K562 (cell line): ENCODE data around the gene GTF2A1L. TPM values are rescaled to one million over a fixed set of nuclear protein-coding genes. Genes with fewer than 3 reads are reported as not detected.

ENCODE experiments used
- ATAC-seq: fragments of 200-7000 bp; cut with Tn5 transposase; 3 replicates; pipeline ENCODE4 v1.9.1; 2020; ENCODE audit warnings: moderate library complexity
- BruUV-seq: library from RNA; stranded (reverse); fragments of 400-500 nt; replicated peaks from 2 replicates; lab custom pipeline; 2021; lab: Mats Ljungman, UMichigan
- CTCF ChIA-PET: fragments of 300-600 bp; formaldehyde crosslinking; extraction: SDS; loops from one replicate; lab custom pipeline; 2021; ENCODE audit warnings: low intra/inter-chr PET ratio; lab: Yijun Ruan, JAX
- POLR2A ChIA-PET: fragments of 300-600, 350-650 bp; sonication (Branson Sonifier 250); formaldehyde crosslinking; extraction: SDS; loops from one replicate; lab custom pipeline; 2021; ENCODE audit warnings: antibody characterized with exemption, inconsistent platforms; lab: Yijun Ruan, JAX
- DNase-seq, 4 experiments: peaks; one replicate each; pipeline versions ENCODE4 v3.0.0 to v3.0.0-alpha.2; 2011 to 2018; ENCODE audit warnings: low spot score in 3 of 4, mixed read lengths in 3 of 4; ENCODE audit errors: extremely low read depth in 1 of 4
- FAIRE-seq: peaks from 2 replicates; lab custom pipeline; 2011; peaks lifted over from hg19 to GRCh38; lab: Jason Lieb, UNC
- H2AFZ ChIP-seq: 2 replicates; pipeline ENCODE4 v1.6.0; 2011; ENCODE audit warnings: low read depth, low read length, control low read depth, inconsistent platforms
- H3K27ac ChIP-seq: fragments of 200-600 bp; 3 replicates; pipeline ENCODE4 v1.8.0; 2011; ENCODE audit warnings: low read depth, mild to moderate bottlenecking, control low read depth, inconsistent platforms, low read length, moderate library complexity, mixed read lengths; ENCODE audit errors: extremely low read depth
- H3K27me3 ChIP-seq, 2 experiments: fragments of 300-600 bp in 1 of 2; 2 replicates in 1 of 2; 3 replicates in 1 of 2; pipeline versions ENCODE4 v1.6.0 to v1.8.0; 2011; ENCODE audit warnings: inconsistent platforms in 2 of 2, low read length in 2 of 2, mild to moderate bottlenecking in 1 of 2, mixed read lengths in 1 of 2, moderate library complexity in 1 of 2; ENCODE audit not compliant: control insufficient read depth in 2 of 2, insufficient read depth in 2 of 2
- H3K36me3 ChIP-seq: fragments of 300-600 bp; 3 replicates; pipeline ENCODE4 v1.8.0; 2011; ENCODE audit warnings: mild to moderate bottlenecking, low read length, inconsistent platforms; ENCODE audit not compliant: control insufficient read depth, insufficient read depth
- H3K4me1 ChIP-seq, 2 experiments: fragments of 200-600 bp in 1 of 2; replicated peaks in 1 of 2; 2 replicates in 1 of 2; 3 replicates in 1 of 2; pipeline versions ENCODE4 v1.5.1 to v1.8.0; 2011; ENCODE audit warnings: inconsistent platforms in 2 of 2, low read length in 2 of 2, mild to moderate bottlenecking in 1 of 2, mixed read lengths in 1 of 2, moderate library complexity in 1 of 2; ENCODE audit not compliant: control insufficient read depth in 2 of 2, insufficient read depth in 2 of 2
- H3K4me2 ChIP-seq: 2 replicates; pipeline ENCODE4 v1.6.1; 2011; ENCODE audit warnings: low read length, control low read depth, inconsistent platforms, mixed read lengths; ENCODE audit not compliant: insufficient read depth
- H3K4me3 ChIP-seq: fragments of 200-600 bp; sonication (generic), shearing (Covaris generic); 2 replicates; pipeline ENCODE4 v1.5.1; 2016; ENCODE audit warnings: control low read depth, inconsistent platforms
- H3K79me2 ChIP-seq: fragments of 200-600 bp; 3 replicates; pipeline ENCODE4 v1.8.0; 2011; ENCODE audit warnings: low read length, inconsistent platforms; ENCODE audit not compliant: control insufficient read depth, insufficient read depth
- H3K9ac ChIP-seq, 2 experiments: 2 replicates each; pipeline versions ENCODE4 v1.6.0 to v1.6.1; 2011; ENCODE audit warnings: low read depth in 2 of 2, low read length in 2 of 2, control low read depth in 1 of 2, inconsistent platforms in 1 of 2, mild to moderate bottlenecking in 1 of 2, mixed read lengths in 1 of 2; ENCODE audit not compliant: insufficient read depth in 1 of 2
- H3K9me1 ChIP-seq: one replicate; pipeline ENCODE4 v1.6.0; 2011; ENCODE audit warnings: inconsistent platforms, mild to moderate bottlenecking, low read length, moderate library complexity; ENCODE audit not compliant: control insufficient read depth, insufficient read depth
- H3K9me3 ChIP-seq: replicated peaks from 2 replicates; pipeline ENCODE4 v1.5.1; 2011; ENCODE audit warnings: low read depth, low read length, inconsistent platforms; ENCODE audit not compliant: control insufficient read depth, insufficient read depth
- H4K20me1 ChIP-seq: replicated peaks from 2 replicates; pipeline ENCODE4 v1.6.1; 2011; ENCODE audit warnings: low read length, inconsistent platforms, mixed read lengths; ENCODE audit not compliant: control insufficient read depth, insufficient read depth
- ARHGAP35 ChIP-seq: fragments of 450-650 bp; IDR thresholded peaks from 2 replicates; pipeline ENCODE4 v1.6.1; 2018; ENCODE audit not compliant: partially characterized antibody
- MED1 ChIP-seq: sonication (generic); formaldehyde crosslinking; IDR thresholded peaks from 2 replicates; pipeline ENCODE4 v1.8.1; 2023; ENCODE audit warnings: missing genetic modification reagents, borderline replicate concordance
- NCOR1 ChIP-seq: fragments of 450-650 bp; IDR thresholded peaks from 2 replicates; pipeline ENCODE4 v1.6.1; 2016; ENCODE audit warnings: mild to moderate bottlenecking, moderate library complexity
- PREB ChIP-seq: sonication (generic); formaldehyde crosslinking; IDR thresholded peaks from 2 replicates; pipeline ENCODE4 v1.8.1; 2023; ENCODE audit warnings: mild to moderate bottlenecking, missing genetic modification reagents
- RB1 ChIP-seq: fragments of 450-650 bp; IDR thresholded peaks from 2 replicates; pipeline ENCODE4 v1.6.1; 2017; ENCODE audit warnings: low read depth, mild to moderate bottlenecking
- RREB1 ChIP-seq: fragments of 250-450 bp; sonication (Bioruptor Pico); IDR thresholded peaks from 2 replicates; pipeline ENCODE4 v1.4.0; 2020
- SMAD2 ChIP-seq: fragments of 150-350 bp; IDR thresholded peaks from 2 replicates; pipeline ENCODE4 v1.6.1; 2014; ENCODE audit warnings: low read depth, mild to moderate bottlenecking, low read length
- SRSF1 ChIP-seq: fragments of 200-400 bp; formaldehyde crosslinking; IDR thresholded peaks from 2 replicates; pipeline ENCODE4 v1.6.1; 2017; ENCODE audit warnings: mild to moderate bottlenecking, low read depth, low read length, moderate library complexity
- TBP ChIP-seq: optimal IDR thresholded peaks from 2 replicates; pipeline ENCODE3; 2011; ENCODE audit warnings: low read depth, low read length, improper control_type of control experiment
- TFAM ChIP-seq: fragments of 250-450 bp; sonication (Bioruptor Pico); conservative IDR thresholded peaks from 2 replicates; pipeline ENCODE4 v1.5.0; 2021; ENCODE audit warnings: mild to moderate bottlenecking, moderate library complexity
- XRCC5 ChIP-seq: fragments of 200-400 bp; formaldehyde crosslinking; IDR thresholded peaks from 2 replicates; pipeline ENCODE4 v1.6.1; 2017; ENCODE audit warnings: low read depth, mild to moderate bottlenecking, low read length
- ZC3H11A ChIP-seq: IDR thresholded peaks from 2 replicates; pipeline ENCODE4 v1.6.1; 2012; ENCODE audit warnings: low read depth, low read length, improper control_type of control experiment
- ZNF41 ChIP-seq: fragments of 250-450 bp; sonication (Bioruptor Pico); conservative IDR thresholded peaks from 2 replicates; pipeline ENCODE4 v1.4.0; 2020; ENCODE audit warnings: mild to moderate bottlenecking
- ZNF584 ChIP-seq: fragments of 200-800 bp; sonication (Bioruptor generic); IDR thresholded peaks from 2 replicates; pipeline ENCODE4 v1.6.1; 2016; ENCODE audit warnings: low read depth, mild to moderate bottlenecking, missing genetic modification characterization, missing compliant biosample characterization
- in situ Hi-C: fragments of 300-500 bp; cut with MboI; formaldehyde crosslinking; loops from 4 replicates; pipeline ENCODE4 v1.15.0; 2018; ENCODE audit warnings: inconsistent platforms, mixed read lengths
- intact Hi-C: fragments of 100-400 bp; cut with micrococcal nuclease; formaldehyde crosslinking; loops from 2 replicates; pipeline ENCODE4 v1.14.2; 2022
- polyA plus RNA-seq, 8 experiments: library from polyadenylated mRNA; depleted of rRNA in 4 of 8; stranded (reverse) in 5 of 8; unstranded in 3 of 8; fragments of >200 nt; fragmentation: Nextera tagmentation in 2 of 8; fragmentation: Illumina TruSeq in 1 of 8; extraction: Ambion mirVana in 2 of 8; extraction: Trizol in 1 of 8; gene quantifications; 2 replicates each; pipeline versions ENCODE4 v1.2.1 to v1.2.3, GENCODE V29; 2011 to 2014; ENCODE audit warnings: inconsistent platforms in 1 of 8, missing spikeins in 1 of 8
- total RNA-seq, 7 experiments: library from RNA; depleted of rRNA in 6 of 7; stranded (reverse); fragments of >200 nt in 6 of 7; fragmentation: Illumina TruSeq in 2 of 7; extraction: Trizol in 2 of 7; gene quantifications; 2 replicates each; pipeline versions ENCODE4 v1.2.1 to v1.2.3, GENCODE V29; 2011 to 2021; ENCODE audit warnings: low replicate concordance in 1 of 7
- TF ChIP-seq, protein P1 (sequence below): sonication (generic); formaldehyde crosslinking; IDR thresholded peaks from 2 replicates; pipeline ENCODE4 v1.8.0; 2022; ENCODE audit warnings: mild to moderate bottlenecking, missing genetic modification reagents

GTF2A1L gene
- total and polyA plus RNA-seq, 9 of the 15 experiments (the other 6 are each of a cell fraction or from before 2014, with no cell fraction given), result 0.05 to 0.35 (median 0.12) TPM; not detected in 5

- Histone ChIP-seq H3K9ac (no peak overlapping the region), H3K27me3 (no peaks in the 10 kb centered on the region), H3K4me1 (peaks cover 0 to 3% of the 10 kb centered on the region in 2 experiments; a peak in 1 of 5 replicates), H4K20me1 (no peaks in the 10 kb centered on the region), H3K79me2 (no peaks in the 10 kb centered on the region), H3K9me3 (no peaks in the 10 kb centered on the region), H3K4me2 (no peak overlapping the region), H3K9me1 (no peaks in the 10 kb centered on the region), H2AFZ (no peak overlapping the region), H3K4me3 (no peak overlapping the region), H3K27ac (no peak overlapping the region), H3K36me3 (no peaks in the 10 kb centered on the region)
- no peak for ATAC-seq
- ChIA-PET POLR2A (interaction anchor here (0.7 to 1.6 kb wide), 2 partner anchors 9 to 25 kb away, joined by 3 read pairs; no protein-coding TSS in a partner anchor), CTCF (no interaction called here)
- in situ Hi-C loops (no loop called here), intact Hi-C loops (no loop called here)
- DNase-seq, result no peak
- FAIRE-seq, result no peak
- BruUV-seq, result no TSS peak
- TF ChIP-seq TFAM (CRISPR knock-in tag), result no peak
- TF ChIP-seq, protein P1, sequence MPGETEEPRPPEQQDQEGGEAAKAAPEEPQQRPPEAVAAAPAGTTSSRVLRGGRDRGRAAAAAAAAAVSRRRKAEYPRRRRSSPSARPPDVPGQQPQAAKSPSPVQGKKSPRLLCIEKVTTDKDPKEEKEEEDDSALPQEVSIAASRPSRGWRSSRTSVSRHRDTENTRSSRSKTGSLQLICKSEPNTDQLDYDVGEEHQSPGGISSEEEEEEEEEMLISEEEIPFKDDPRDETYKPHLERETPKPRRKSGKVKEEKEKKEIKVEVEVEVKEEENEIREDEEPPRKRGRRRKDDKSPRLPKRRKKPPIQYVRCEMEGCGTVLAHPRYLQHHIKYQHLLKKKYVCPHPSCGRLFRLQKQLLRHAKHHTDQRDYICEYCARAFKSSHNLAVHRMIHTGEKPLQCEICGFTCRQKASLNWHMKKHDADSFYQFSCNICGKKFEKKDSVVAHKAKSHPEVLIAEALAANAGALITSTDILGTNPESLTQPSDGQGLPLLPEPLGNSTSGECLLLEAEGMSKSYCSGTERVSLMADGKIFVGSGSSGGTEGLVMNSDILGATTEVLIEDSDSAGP (CRISPR knock-in tag), result no peak
- TF ChIP-seq MED1 (CRISPR knock-in tag), result no peak
- no peak for TF ChIP-seq SMAD2
- no peak for TF ChIP-seq SRSF1
- TF ChIP-seq NCOR1, result no peak
- TF ChIP-seq ZNF584 (CRISPR knock-in tag), result no peak
- TF ChIP-seq PREB (CRISPR knock-in tag), result no peak
- no peak for TF ChIP-seq XRCC5
- TF ChIP-seq RB1, result no peak
- no peak for TF ChIP-seq TBP
- TF ChIP-seq RREB1 (CRISPR knock-in tag), result no peak
- no peak for TF ChIP-seq ZNF41
- TF ChIP-seq ZC3H11A, result no peak
- TF ChIP-seq ARHGAP35, result no peak
These were observed 105.5 kb downstream of the GTF2A1L start for GRCh38 chr2:48723129-48723528.
